ENCODE measurements around the gene DNAH1.

DNA sequence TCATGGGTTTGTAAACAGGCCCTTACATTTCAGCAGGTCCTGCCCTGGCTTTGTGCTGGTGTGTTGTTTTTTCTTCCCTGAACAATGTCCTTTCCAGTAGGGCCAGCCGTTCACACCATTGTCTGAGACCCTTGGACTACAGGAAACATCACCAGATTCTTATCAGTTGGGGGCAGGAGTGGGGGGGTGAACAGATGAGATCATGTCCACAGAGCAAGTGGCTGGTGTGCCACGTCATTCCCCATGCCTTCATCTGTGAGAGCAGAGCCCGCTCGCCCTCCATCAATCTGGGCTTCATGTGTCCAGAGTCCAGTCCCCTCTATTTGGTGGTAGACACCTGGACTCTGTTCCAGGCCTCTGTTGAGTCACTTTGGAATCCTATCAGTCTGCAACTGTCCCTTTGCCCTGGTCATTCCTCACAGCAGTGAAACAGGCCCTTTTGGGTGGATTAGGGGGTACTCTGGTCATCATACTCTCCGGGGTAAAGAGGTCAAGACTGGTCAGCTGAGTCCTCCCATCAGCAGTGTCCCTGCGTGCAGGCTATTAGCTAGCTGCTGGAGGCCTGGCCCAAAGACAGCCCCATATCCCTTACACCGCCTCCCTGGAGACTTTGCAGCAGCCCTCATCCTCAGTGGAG lies 113.8 kb downstream of the DNAH1 start:
- TF ChIP-seq POLR2AphosphoS5 (IDR thresholded peaks at IDR 0.05; ENCODE audit: low read depth, low read length) (no peak), YY1 (IDR thresholded peaks at IDR 0.05; ENCODE audit: extremely low read depth, insufficient replicate concordance, low read depth, low read length) (no peak), RAD21 (IDR thresholded peaks at IDR 0.05; ENCODE audit: low read depth) (no peak), POLR2A (IDR thresholded peaks at IDR 0.05; ENCODE audit: borderline replicate concordance, extremely low read depth, insufficient read depth, insufficient read length) (no peak), EGR1 (IDR thresholded peaks at IDR 0.05; ENCODE audit: low read depth) (no peak), SP1 (IDR thresholded peaks at IDR 0.05; ENCODE audit: low read depth) (no peak), SRF (IDR thresholded peaks at IDR 0.05; ENCODE audit: low read depth) (no peak)
- TF ChIP-seq, protein P1, sequence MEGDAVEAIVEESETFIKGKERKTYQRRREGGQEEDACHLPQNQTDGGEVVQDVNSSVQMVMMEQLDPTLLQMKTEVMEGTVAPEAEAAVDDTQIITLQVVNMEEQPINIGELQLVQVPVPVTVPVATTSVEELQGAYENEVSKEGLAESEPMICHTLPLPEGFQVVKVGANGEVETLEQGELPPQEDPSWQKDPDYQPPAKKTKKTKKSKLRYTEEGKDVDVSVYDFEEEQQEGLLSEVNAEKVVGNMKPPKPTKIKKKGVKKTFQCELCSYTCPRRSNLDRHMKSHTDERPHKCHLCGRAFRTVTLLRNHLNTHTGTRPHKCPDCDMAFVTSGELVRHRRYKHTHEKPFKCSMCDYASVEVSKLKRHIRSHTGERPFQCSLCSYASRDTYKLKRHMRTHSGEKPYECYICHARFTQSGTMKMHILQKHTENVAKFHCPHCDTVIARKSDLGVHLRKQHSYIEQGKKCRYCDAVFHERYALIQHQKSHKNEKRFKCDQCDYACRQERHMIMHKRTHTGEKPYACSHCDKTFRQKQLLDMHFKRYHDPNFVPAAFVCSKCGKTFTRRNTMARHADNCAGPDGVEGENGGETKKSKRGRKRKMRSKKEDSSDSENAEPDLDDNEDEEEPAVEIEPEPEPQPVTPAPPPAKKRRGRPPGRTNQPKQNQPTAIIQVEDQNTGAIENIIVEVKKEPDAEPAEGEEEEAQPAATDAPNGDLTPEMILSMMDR (IDR thresholded peaks at IDR 0.05 in 2 of 3, conservative IDR thresholded peaks at IDR 0.05 in 1 of 3; ENCODE audit: borderline replicate concordance in 1 of 3, insufficient read depth in 1 of 3, low read depth in 2 of 3, low read length in 2 of 3): no peak
- TF ChIP-seq, protein P2, sequence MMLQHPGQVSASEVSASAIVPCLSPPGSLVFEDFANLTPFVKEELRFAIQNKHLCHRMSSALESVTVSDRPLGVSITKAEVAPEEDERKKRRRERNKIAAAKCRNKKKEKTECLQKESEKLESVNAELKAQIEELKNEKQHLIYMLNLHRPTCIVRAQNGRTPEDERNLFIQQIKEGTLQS (IDR thresholded peaks at IDR 0.05): no peak
- TF ChIP-seq, protein P3, sequence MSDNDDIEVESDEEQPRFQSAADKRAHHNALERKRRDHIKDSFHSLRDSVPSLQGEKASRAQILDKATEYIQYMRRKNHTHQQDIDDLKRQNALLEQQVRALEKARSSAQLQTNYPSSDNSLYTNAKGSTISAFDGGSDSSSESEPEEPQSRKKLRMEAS (IDR thresholded peaks at IDR 0.05): no peak
- TF ChIP-seq, protein P4, sequence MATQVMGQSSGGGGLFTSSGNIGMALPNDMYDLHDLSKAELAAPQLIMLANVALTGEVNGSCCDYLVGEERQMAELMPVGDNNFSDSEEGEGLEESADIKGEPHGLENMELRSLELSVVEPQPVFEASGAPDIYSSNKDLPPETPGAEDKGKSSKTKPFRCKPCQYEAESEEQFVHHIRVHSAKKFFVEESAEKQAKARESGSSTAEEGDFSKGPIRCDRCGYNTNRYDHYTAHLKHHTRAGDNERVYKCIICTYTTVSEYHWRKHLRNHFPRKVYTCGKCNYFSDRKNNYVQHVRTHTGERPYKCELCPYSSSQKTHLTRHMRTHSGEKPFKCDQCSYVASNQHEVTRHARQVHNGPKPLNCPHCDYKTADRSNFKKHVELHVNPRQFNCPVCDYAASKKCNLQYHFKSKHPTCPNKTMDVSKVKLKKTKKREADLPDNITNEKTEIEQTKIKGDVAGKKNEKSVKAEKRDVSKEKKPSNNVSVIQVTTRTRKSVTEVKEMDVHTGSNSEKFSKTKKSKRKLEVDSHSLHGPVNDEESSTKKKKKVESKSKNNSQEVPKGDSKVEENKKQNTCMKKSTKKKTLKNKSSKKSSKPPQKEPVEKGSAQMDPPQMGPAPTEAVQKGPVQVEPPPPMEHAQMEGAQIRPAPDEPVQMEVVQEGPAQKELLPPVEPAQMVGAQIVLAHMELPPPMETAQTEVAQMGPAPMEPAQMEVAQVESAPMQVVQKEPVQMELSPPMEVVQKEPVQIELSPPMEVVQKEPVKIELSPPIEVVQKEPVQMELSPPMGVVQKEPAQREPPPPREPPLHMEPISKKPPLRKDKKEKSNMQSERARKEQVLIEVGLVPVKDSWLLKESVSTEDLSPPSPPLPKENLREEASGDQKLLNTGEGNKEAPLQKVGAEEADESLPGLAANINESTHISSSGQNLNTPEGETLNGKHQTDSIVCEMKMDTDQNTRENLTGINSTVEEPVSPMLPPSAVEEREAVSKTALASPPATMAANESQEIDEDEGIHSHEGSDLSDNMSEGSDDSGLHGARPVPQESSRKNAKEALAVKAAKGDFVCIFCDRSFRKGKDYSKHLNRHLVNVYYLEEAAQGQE (IDR thresholded peaks at IDR 0.05; ENCODE audit: low read depth): no peak
